HepG2 (cell line): ENCODE results near the gene IFRD1. TPM values are rescaled to one million over a fixed set of nuclear protein-coding genes. Genes with fewer than 3 reads are reported as not detected.
A peak's percentile ranks its signal among the peaks of the same experiment; 100 is the strongest.

Experiments
- AGO2 ChIP-seq: fragments of 200-400 bp; formaldehyde crosslinking; optimal IDR thresholded peaks from 2 replicates; pipeline ENCODE3; 2017; ENCODE audit warnings: mild to moderate bottlenecking, low read depth, low read length, moderate library complexity
- FOXP1 ChIP-seq, 2 experiments: fragments of 450-650 bp in 1 of 2; IDR thresholded peaks; 2 replicates each; pipeline ENCODE4 v1.6.1; 2017 to 2018; ENCODE audit warnings: antibody characterized with exemption in 1 of 2
- KDM5A ChIP-seq: fragments of 200-600 bp; sonication (generic); IDR thresholded peaks from 2 replicates; pipeline ENCODE4 v1.7.0; 2018; ENCODE audit warnings: antibody characterized with exemption, mild to moderate bottlenecking, low read length, borderline replicate concordance
- MLXIP ChIP-seq: sonication (generic); formaldehyde crosslinking; IDR thresholded peaks from 2 replicates; pipeline ENCODE4 v1.9.0; 2021; ENCODE audit warnings: missing genetic modification reagents, borderline replicate concordance
- NCOA5 ChIP-seq: sonication (generic); formaldehyde crosslinking; IDR thresholded peaks from 2 replicates; pipeline ENCODE4 v1.4.0; 2020; ENCODE audit warnings: missing genetic modification reagents
- PPARG ChIP-seq: conservative IDR thresholded peaks from 2 replicates; pipeline ENCODE4 v1.6.1; 2016; ENCODE audit warnings: missing biosample characterization, missing genetic modification reagents
- RAD21 ChIP-seq: fragments of 450-650 bp; formaldehyde crosslinking; IDR thresholded peaks from 2 replicates; pipeline ENCODE4 v1.5.0; 2020; ENCODE audit warnings: mild to moderate bottlenecking
- RFX3 ChIP-seq: IDR thresholded peaks from 2 replicates; pipeline ENCODE4 v1.6.1; 2016; ENCODE audit warnings: missing biosample characterization, missing genetic modification reagents
- SMC3 ChIP-seq: IDR thresholded peaks from 2 replicates; pipeline ENCODE4 v1.6.1; 2011; ENCODE audit warnings: low read length, improper control_type of control experiment
- SRSF4 ChIP-seq: fragments of 200-400 bp; formaldehyde crosslinking; IDR thresholded peaks from one replicate; pipeline ENCODE4 v1.6.1; 2018; ENCODE audit warnings: mild to moderate bottlenecking, low read depth, low read length, moderate library complexity; ENCODE audit not compliant: poor library complexity, severe bottlenecking
- THAP11 ChIP-seq: IDR thresholded peaks from 2 replicates; pipeline ENCODE4 v1.6.1; 2016; ENCODE audit warnings: missing biosample characterization, missing genetic modification reagents
- ZBTB25 ChIP-seq: IDR thresholded peaks from 2 replicates; pipeline ENCODE4 v1.6.1; 2018; ENCODE audit warnings: missing genetic modification reagents
- ZNF263 ChIP-seq: sonication (generic); formaldehyde crosslinking; IDR thresholded peaks from 2 replicates; pipeline ENCODE4 v1.4.0; 2020; ENCODE audit warnings: missing genetic modification reagents
- ZNF296 ChIP-seq: sonication (generic); formaldehyde crosslinking; conservative IDR thresholded peaks from 2 replicates; pipeline ENCODE4 v1.5.0; 2020; ENCODE audit warnings: mild to moderate bottlenecking, missing genetic modification reagents
- ZNF3 ChIP-seq: IDR thresholded peaks from 2 replicates; pipeline ENCODE4 v1.7.0; 2017; ENCODE audit warnings: inconsistent platforms
- ZNF343 ChIP-seq: sonication (generic); formaldehyde crosslinking; IDR thresholded peaks from 2 replicates; pipeline ENCODE4 v1.4.0; 2020; ENCODE audit warnings: mild to moderate bottlenecking, missing genetic modification reagents
- ZNF451 ChIP-seq: sonication (generic); formaldehyde crosslinking; IDR thresholded peaks from 2 replicates; pipeline ENCODE4 v1.5.0; 2020; ENCODE audit warnings: mild to moderate bottlenecking, missing genetic modification reagents
- ZNF496 ChIP-seq: sonication (generic); formaldehyde crosslinking; IDR thresholded peaks from 2 replicates; pipeline ENCODE4 v1.8.1; 2023; ENCODE audit warnings: mild to moderate bottlenecking, moderate library complexity, missing genetic modification reagents; ENCODE audit not compliant: insufficient replicate concordance
- ZNF569 ChIP-seq: sonication (generic); formaldehyde crosslinking; IDR thresholded peaks from 2 replicates; pipeline ENCODE4 v1.5.0; 2020; ENCODE audit warnings: mild to moderate bottlenecking, missing genetic modification reagents, moderate library complexity, borderline replicate concordance
- ZNF724P ChIP-seq: sonication (generic); formaldehyde crosslinking; IDR thresholded peaks from 2 replicates; pipeline ENCODE4 v1.8.0; 2022; ENCODE audit warnings: missing genetic modification reagents, borderline replicate concordance
- ZSCAN25 ChIP-seq: sonication (generic); formaldehyde crosslinking; IDR thresholded peaks from 2 replicates; pipeline ENCODE4 v1.8.0; 2022; ENCODE audit warnings: mild to moderate bottlenecking, missing genetic modification reagents
- polyA plus RNA-seq, 8 experiments: library from polyadenylated mRNA; depleted of rRNA in 3 of 8; stranded (reverse) in 7 of 8; unstranded in 1 of 8; fragments of >200 nt; fragmentation: Illumina TruSeq in 4 of 8; extraction: Trizol in 4 of 8; gene quantifications; 2 replicates each; pipeline versions ENCODE4 v1.2.1 to v1.2.3, GENCODE V29; 2011 to 2016; ENCODE audit warnings: low read depth in 4 of 8, missing spikeins in 1 of 8, mixed read lengths in 1 of 8; ENCODE audit not compliant: insufficient read depth in 1 of 8
- total RNA-seq, 5 experiments: library from RNA; depleted of rRNA; stranded (reverse); fragments of >200 nt; fragmentation: Illumina TruSeq; extraction: Trizol; gene quantifications; 2 replicates each; pipeline ENCODE4 v1.2.3, GENCODE V29; 2016; ENCODE audit warnings: low read depth in 1 of 5

The IFRD1 gene
- total and polyA plus RNA-seq, 2 of the 13 experiments (the other 11 are each of a cell fraction or from before 2014, with no cell fraction given): 50.9 to 55.5 TPM

GRCh38 chr7:112411186-112411795 is 39.0 kb upstream of the IFRD1 start (continued):
- TF ChIP-seq AGO2: no peak
- TF ChIP-seq SMC3: peak; percentile 61
- no peak for TF ChIP-seq THAP11
- TF ChIP-seq SRSF4: no peak
- TF ChIP-seq RFX3 (CRISPR knock-in tag): no peak
- no peak for TF ChIP-seq NCOA5 (CRISPR knock-in tag)
- no peak for TF ChIP-seq ZNF296
- TF ChIP-seq ZNF3 (CRISPR knock-in tag): no peak
- TF ChIP-seq ZNF724P (CRISPR knock-in tag): no peak
- TF ChIP-seq ZBTB25: no peak
- TF ChIP-seq RAD21 (CRISPR knock-in tag): peak; percentile 45; the same call in 1 of the 2 replicates
- TF ChIP-seq ZNF569 (CRISPR knock-in tag): no peak
- TF ChIP-seq ZNF451: no peak
- TF ChIP-seq ZNF263 (CRISPR knock-in tag): no peak
- TF ChIP-seq ZSCAN25: no peak
- 0 out of 2 replicates have a peak, but pooled peaks have one; percentile 18 for TF ChIP-seq PPARG
- no peak for TF ChIP-seq ZNF343 (CRISPR knock-in tag)
- TF ChIP-seq MLXIP (CRISPR knock-in tag): no peak
- TF ChIP-seq ZNF496 (CRISPR knock-in tag): no peak
- no peak for TF ChIP-seq KDM5A
- no peak for TF ChIP-seq FOXP1 (IDR thresholded peaks at IDR 0.05)
- TF ChIP-seq FOXP1 (CRISPR knock-in tag; IDR thresholded peaks at IDR 0.05): no peak
